Fibroblast of mammary gland (primary cell): ENCODE results near the gene AGBL4.
A peak's percentile ranks its signal among the peaks of the same experiment; 100 is the strongest.

Experiments
- DNase-seq: peaks from one replicate; pipeline ENCODE4 v3.0.0-alpha.2; 2010; ENCODE audit warnings: low read depth
- H3K4me3 ChIP-seq: 2 replicates; pipeline ENCODE4 v1.5.1; 2011; ENCODE audit warnings: low read depth, mild to moderate bottlenecking, low read length, moderate library complexity; ENCODE audit not compliant: control insufficient read depth
- TF ChIP-seq, protein P1 (sequence below): conservative IDR thresholded peaks from 2 replicates; pipeline ENCODE4 v1.5.1; 2011; ENCODE audit warnings: low read depth, low read length, inconsistent platforms; ENCODE audit not compliant: control insufficient read depth, insufficient read depth

AGBL4 gene

DNA sequence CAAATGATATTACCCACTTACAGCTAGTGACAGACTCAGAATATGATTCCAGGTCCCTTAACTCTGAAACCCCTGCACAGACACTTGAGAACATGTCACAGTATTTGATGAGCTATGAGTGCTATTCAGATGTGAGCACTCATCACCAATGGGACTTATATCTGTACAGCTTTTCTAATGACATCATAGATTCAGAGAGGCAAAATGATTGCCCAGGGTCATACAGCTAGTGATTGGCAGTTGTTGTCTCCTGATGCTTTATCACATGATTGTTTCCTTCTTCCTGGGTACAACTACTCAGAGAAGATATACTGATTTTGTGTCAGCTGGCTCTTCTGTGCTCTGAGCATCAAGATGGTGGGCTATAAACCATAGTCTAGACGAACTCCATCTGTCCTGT is 819.0 kb downstream of the AGBL4 start:
- DNase-seq, result no peak
- TF ChIP-seq, protein P1, sequence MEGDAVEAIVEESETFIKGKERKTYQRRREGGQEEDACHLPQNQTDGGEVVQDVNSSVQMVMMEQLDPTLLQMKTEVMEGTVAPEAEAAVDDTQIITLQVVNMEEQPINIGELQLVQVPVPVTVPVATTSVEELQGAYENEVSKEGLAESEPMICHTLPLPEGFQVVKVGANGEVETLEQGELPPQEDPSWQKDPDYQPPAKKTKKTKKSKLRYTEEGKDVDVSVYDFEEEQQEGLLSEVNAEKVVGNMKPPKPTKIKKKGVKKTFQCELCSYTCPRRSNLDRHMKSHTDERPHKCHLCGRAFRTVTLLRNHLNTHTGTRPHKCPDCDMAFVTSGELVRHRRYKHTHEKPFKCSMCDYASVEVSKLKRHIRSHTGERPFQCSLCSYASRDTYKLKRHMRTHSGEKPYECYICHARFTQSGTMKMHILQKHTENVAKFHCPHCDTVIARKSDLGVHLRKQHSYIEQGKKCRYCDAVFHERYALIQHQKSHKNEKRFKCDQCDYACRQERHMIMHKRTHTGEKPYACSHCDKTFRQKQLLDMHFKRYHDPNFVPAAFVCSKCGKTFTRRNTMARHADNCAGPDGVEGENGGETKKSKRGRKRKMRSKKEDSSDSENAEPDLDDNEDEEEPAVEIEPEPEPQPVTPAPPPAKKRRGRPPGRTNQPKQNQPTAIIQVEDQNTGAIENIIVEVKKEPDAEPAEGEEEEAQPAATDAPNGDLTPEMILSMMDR, result no peak
- no peak overlapping the region for H3K4me3 ChIP-seq

DNA sequence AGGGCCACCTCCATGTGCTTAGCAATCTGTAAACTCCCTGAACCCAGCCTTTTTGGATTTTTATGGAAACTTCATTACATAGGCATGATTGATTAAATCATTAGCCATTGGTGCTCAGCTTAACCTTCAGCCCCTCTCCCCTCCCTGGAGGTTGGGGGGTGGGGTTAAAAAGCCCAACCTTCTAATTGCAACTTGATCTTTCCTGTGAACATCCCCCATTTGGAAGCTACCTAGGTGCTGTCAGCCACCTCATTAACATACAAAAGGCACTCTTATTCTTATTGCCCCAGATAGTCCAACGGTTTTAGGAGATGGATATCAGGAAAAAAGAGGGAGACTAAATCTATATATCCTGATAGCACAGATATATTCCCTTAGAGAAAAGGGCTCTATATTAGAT is 823.0 kb downstream of the AGBL4 start:
- no peak overlapping the region for H3K4me3 ChIP-seq
- TF ChIP-seq, protein P1, result no peak
- DNase-seq, result no peak

DNA sequence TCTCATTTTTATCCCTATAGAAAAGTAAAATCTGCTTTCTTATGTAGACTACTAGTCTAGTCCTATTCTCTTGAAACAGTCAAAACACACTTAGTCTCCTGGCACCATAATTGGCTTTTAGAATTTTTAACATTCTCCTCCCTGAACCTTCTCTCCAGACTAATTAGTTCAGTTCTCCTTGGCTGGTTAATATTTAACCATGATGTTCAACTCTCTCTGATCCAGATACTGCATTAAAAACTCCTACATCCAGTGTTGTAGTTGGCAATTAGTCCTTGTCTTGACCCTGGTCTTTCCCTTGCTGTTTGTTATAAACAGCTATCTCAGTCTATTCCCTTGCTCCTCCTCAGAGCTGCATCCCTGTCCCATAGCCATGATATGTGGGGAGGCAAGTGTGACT is 824.2 kb downstream of the AGBL4 start:
- no peak overlapping the region for H3K4me3 ChIP-seq
- TF ChIP-seq, protein P1, result no peak
- DNase-seq, result no peak

DNA sequence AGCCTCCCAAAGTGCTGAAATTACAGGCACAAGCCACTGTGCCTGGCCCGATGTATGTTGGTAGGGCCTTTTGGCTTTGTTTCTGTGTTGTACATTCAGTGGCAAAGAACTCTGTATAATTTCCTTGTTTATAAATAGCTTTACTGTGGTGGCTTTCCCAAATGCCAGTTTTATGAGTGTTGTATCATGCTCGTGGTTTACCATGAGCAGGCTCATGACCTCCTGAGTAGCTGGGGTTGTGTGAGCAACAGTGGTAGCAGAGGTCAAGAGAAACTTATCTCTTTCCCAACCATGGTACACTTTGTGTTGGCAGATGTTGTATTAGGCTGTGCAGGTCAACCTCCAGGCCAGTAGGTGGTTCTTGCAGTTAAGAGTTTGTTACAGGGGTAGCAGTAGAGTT is 826.7 kb downstream of the AGBL4 start:
- no peak overlapping the region for H3K4me3 ChIP-seq
- TF ChIP-seq, protein P1, result no peak
- DNase-seq, result peak; percentile 24

DNA sequence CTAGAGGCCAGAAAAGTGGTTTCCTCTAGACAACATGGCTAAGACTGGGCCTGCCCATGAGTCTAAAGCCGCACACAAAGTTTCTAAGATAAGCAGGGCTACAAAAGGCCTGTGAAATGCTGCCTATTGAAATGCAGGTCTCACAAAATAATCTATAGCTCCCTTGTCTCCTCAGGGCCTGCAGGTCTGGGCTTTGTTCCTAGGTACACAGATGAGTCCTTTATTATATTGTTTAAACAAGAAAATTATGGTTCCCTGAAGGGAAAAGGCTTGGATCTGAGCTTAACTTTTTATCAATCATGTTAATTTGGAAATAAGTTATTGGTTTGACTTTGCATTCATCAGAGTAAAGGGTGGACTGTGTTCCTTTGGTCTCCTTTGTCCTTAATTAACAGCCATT is 833.6 kb downstream of the AGBL4 start:
- TF ChIP-seq, protein P1, result no peak
- H3K4me3 ChIP-seq, result no peak overlapping the region
- no peak for DNase-seq

DNA sequence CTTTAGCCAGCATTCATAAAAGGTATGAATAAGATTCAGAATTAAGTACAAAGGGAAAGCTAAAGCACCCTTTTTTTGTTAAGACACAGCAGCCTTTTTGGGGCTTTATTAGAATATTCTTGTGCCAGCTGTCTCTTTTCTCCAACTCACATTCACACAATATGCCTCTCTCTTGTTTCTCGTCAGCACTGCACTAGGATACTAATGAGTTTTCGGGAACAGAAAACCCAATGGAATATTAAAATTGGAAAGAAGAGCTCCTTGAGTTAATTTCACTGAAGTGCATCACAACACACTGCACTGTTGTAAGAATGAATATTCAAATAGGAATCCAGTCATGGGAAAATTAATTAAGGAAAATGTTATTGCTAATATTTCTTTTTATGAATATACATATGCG is 836.7 kb downstream of the AGBL4 start:
- no peak overlapping the region for H3K4me3 ChIP-seq
- DNase-seq, result no peak
- TF ChIP-seq, protein P1, result no peak

DNA sequence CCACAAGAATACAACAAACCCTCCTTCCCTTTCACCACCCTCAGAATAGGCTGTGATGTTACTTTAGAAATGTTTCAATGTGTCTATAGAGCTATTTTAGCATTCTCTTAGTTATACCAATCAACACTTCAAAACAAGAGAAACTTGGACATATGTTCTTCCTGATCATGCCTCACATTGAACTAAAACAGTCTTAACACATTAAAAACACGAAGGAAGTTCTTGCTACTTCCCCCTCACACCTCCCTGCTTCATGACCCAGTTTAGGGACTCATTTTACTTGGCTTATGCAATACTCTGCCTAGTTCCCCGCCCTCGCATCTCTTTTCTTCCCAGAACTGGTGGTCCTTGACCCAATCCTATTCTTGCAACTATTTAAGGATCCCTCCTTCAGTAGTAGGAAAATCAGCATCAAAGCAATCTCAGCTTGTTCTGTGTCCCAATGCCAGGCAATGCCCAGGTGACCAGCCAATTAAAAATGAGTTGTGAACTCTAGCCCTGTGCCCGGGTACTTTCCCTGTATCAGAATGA is 838.2 kb downstream of the AGBL4 start:
- DNase-seq, result no peak
- no peak overlapping the region for H3K4me3 ChIP-seq
- TF ChIP-seq, protein P1, result no peak
